ENCODE data around the gene CLMN.

The CLMN gene

GRCh38 chr14:95303552-95303951, 16.2 kb downstream of the CLMN start:
- no peak overlapping the region for H3K27ac ChIP-seq (ENCODE audit: low read depth, low read length)
- H3K36me3 ChIP-seq (ENCODE audit: control insufficient read depth, insufficient read depth, low read length): no peaks in the 10 kb centered on the region
- no peaks in the 10 kb centered on the region for H3K27me3 ChIP-seq (ENCODE audit: control insufficient read depth, insufficient read depth, low read length)
- no peak overlapping the region for H3K4me3 ChIP-seq (ENCODE audit: low read length)
- no peak overlapping the region for H3K9ac ChIP-seq (ENCODE audit: low read length)
- H3K4me1 ChIP-seq (ENCODE audit: control insufficient read depth, insufficient read depth, low read length): no peaks in the 10 kb centered on the region

- Histone ChIP-seq H3K9ac (ENCODE audit: low read length) (no peak overlapping the region), H3K36me3 (ENCODE audit: control insufficient read depth, insufficient read depth, low read length) (no peaks in the 10 kb centered on the region), H3K27me3 (ENCODE audit: control insufficient read depth, insufficient read depth, low read length) (no peaks in the 10 kb centered on the region), H3K27ac (ENCODE audit: low read depth, low read length) (no peak overlapping the region), H3K4me1 (ENCODE audit: control insufficient read depth, insufficient read depth, low read length) (no peaks in the 10 kb centered on the region), H3K4me3 (ENCODE audit: low read length) (no peak overlapping the region)
Observed at GRCh38 chr14:95302667-95303506, 16.8 kb downstream of the CLMN start.

- no peak overlapping the region for H3K4me3 ChIP-seq (ENCODE audit: low read length)
- H3K27ac ChIP-seq (ENCODE audit: low read depth, low read length): peak overlapping the region; percentile 24
- no peaks in the 10 kb centered on the region for H3K27me3 ChIP-seq (ENCODE audit: control insufficient read depth, insufficient read depth, low read length)
- no peaks in the 10 kb centered on the region for H3K4me1 ChIP-seq (ENCODE audit: control insufficient read depth, insufficient read depth, low read length)
- no peak overlapping the region for H3K9ac ChIP-seq (ENCODE audit: low read length)
- no peaks in the 10 kb centered on the region for H3K36me3 ChIP-seq (ENCODE audit: control insufficient read depth, insufficient read depth, low read length)
Observed at GRCh38 chr14:95301527-95302187, 18.1 kb downstream of the CLMN start.

- Histone ChIP-seq H3K27ac (ENCODE audit: low read depth, low read length) (peak overlapping the region; percentile 24), H3K9ac (ENCODE audit: low read length) (no peak overlapping the region), H3K4me1 (ENCODE audit: control insufficient read depth, insufficient read depth, low read length) (no peaks in the 10 kb centered on the region), H3K36me3 (ENCODE audit: control insufficient read depth, insufficient read depth, low read length) (no peaks in the 10 kb centered on the region), H3K27me3 (ENCODE audit: control insufficient read depth, insufficient read depth, low read length) (no peaks in the 10 kb centered on the region), H3K4me3 (ENCODE audit: low read length) (no peak overlapping the region)
Observed at GRCh38 chr14:95300697-95301526, 18.8 kb downstream of the CLMN start.

GRCh38 chr14:95300002-95300696, 19.6 kb downstream of the CLMN start:
- no peak overlapping the region for H3K4me3 ChIP-seq (ENCODE audit: low read length)
- no peak overlapping the region for H3K9ac ChIP-seq (ENCODE audit: low read length)
- H3K27me3 ChIP-seq (ENCODE audit: control insufficient read depth, insufficient read depth, low read length): no peaks in the 10 kb centered on the region
- H3K27ac ChIP-seq (ENCODE audit: low read depth, low read length): no peak overlapping the region
- no peaks in the 10 kb centered on the region for H3K36me3 ChIP-seq (ENCODE audit: control insufficient read depth, insufficient read depth, low read length)
- H3K4me1 ChIP-seq (ENCODE audit: control insufficient read depth, insufficient read depth, low read length): no peaks in the 10 kb centered on the region

GRCh38 chr14:95299271-95299670, 20.4 kb downstream of the CLMN start:
- no peaks in the 10 kb centered on the region for H3K4me1 ChIP-seq (ENCODE audit: control insufficient read depth, insufficient read depth, low read length)
- no peaks in the 10 kb centered on the region for H3K27me3 ChIP-seq (ENCODE audit: control insufficient read depth, insufficient read depth, low read length)
- no peaks in the 10 kb centered on the region for H3K36me3 ChIP-seq (ENCODE audit: control insufficient read depth, insufficient read depth, low read length)
- H3K4me3 ChIP-seq (ENCODE audit: low read length): no peak overlapping the region
- H3K9ac ChIP-seq (ENCODE audit: low read length): no peak overlapping the region
- H3K27ac ChIP-seq (ENCODE audit: low read depth, low read length): no peak overlapping the region

GRCh38 chr14:95297832-95298231, 21.9 kb downstream of the CLMN start:
- Histone ChIP-seq H3K9ac (ENCODE audit: low read length) (no peak overlapping the region), H3K27ac (ENCODE audit: low read depth, low read length) (no peak overlapping the region), H3K4me3 (ENCODE audit: low read length) (no peak overlapping the region), H3K4me1 (ENCODE audit: control insufficient read depth, insufficient read depth, low read length) (no peaks in the 10 kb centered on the region), H3K27me3 (ENCODE audit: control insufficient read depth, insufficient read depth, low read length) (no peaks in the 10 kb centered on the region), H3K36me3 (ENCODE audit: control insufficient read depth, insufficient read depth, low read length) (no peaks in the 10 kb centered on the region)

GRCh38 chr14:95296966-95297365, 22.7 kb downstream of the CLMN start:
- no peaks in the 10 kb centered on the region for H3K27me3 ChIP-seq (ENCODE audit: control insufficient read depth, insufficient read depth, low read length)
- no peak overlapping the region for H3K27ac ChIP-seq (ENCODE audit: low read depth, low read length)
- no peak overlapping the region for H3K9ac ChIP-seq (ENCODE audit: low read length)
- H3K36me3 ChIP-seq (ENCODE audit: control insufficient read depth, insufficient read depth, low read length): no peaks in the 10 kb centered on the region
- no peaks in the 10 kb centered on the region for H3K4me1 ChIP-seq (ENCODE audit: control insufficient read depth, insufficient read depth, low read length)
- no peak overlapping the region for H3K4me3 ChIP-seq (ENCODE audit: low read length)

GRCh38 chr14:95295600-95296376, 23.9 kb downstream of the CLMN start:
- no peak overlapping the region for H3K9ac ChIP-seq (ENCODE audit: low read length)

GRCh38 chr14:95294834-95295599, 24.7 kb downstream of the CLMN start:
- Histone ChIP-seq H3K4me3 (ENCODE audit: low read length) (no peak overlapping the region), H3K36me3 (ENCODE audit: control insufficient read depth, insufficient read depth, low read length) (no peaks in the 10 kb centered on the region), H3K27me3 (ENCODE audit: control insufficient read depth, insufficient read depth, low read length) (no peaks in the 10 kb centered on the region), H3K9ac (ENCODE audit: low read length) (no peak overlapping the region), H3K27ac (ENCODE audit: low read depth, low read length) (no peak overlapping the region), H3K4me1 (ENCODE audit: control insufficient read depth, insufficient read depth, low read length) (no peaks in the 10 kb centered on the region)

More at GRCh38 chr14:95295600-95296376, 23.9 kb downstream of the CLMN start:
- H3K4me1 ChIP-seq (ENCODE audit: control insufficient read depth, insufficient read depth, low read length): no peaks in the 10 kb centered on the region
- no peak overlapping the region for H3K4me3 ChIP-seq (ENCODE audit: low read length)
- H3K27ac ChIP-seq (ENCODE audit: low read depth, low read length): no peak overlapping the region
- no peaks in the 10 kb centered on the region for H3K36me3 ChIP-seq (ENCODE audit: control insufficient read depth, insufficient read depth, low read length)
- no peaks in the 10 kb centered on the region for H3K27me3 ChIP-seq (ENCODE audit: control insufficient read depth, insufficient read depth, low read length)

GRCh38 chr14:95294320-95294719, 25.4 kb downstream of the CLMN start:
- Histone ChIP-seq H3K9ac (ENCODE audit: low read length) (no peak overlapping the region), H3K4me3 (ENCODE audit: low read length) (no peak overlapping the region), H3K4me1 (ENCODE audit: control insufficient read depth, insufficient read depth, low read length) (no peaks in the 10 kb centered on the region), H3K27me3 (ENCODE audit: control insufficient read depth, insufficient read depth, low read length) (no peaks in the 10 kb centered on the region), H3K27ac (ENCODE audit: low read depth, low read length) (no peak overlapping the region), H3K36me3 (ENCODE audit: control insufficient read depth, insufficient read depth, low read length) (no peaks in the 10 kb centered on the region)
